Suprapubic skin (tissue), 3 donors: ENCODE results near the gene LDLRAD4.

Experiments used
- EP300 ChIP-seq: sonication (generic); formaldehyde crosslinking; IDR thresholded peaks from one replicate; pipeline ENCODE4 v1.6.1; 2017; ENCODE audit warnings: antibody characterized with exemption
- POLR2A ChIP-seq, 2 donors: fragments of 450-650 bp; IDR thresholded peaks; one replicate each; pipeline ENCODE4 v1.6.1; 2017; ENCODE audit warnings: antibody characterized with exemption in 2 of 2, mild to moderate bottlenecking in 2 of 2, moderate library complexity in 2 of 2
- TF ChIP-seq, protein P1 (sequence below), 2 donors: fragments of 200-600 bp in 1 of 2; fragments of 450-650 bp in 1 of 2; sonication (generic) in 1 of 2; IDR thresholded peaks; one replicate each; pipeline ENCODE4 v1.5.1; 2016 to 2019; ENCODE audit warnings: antibody characterized with exemption in 2 of 2, mild to moderate bottlenecking in 1 of 2, moderate library complexity in 1 of 2

GRCh38 chr18:13635046-13635445 lies 416.5 kb downstream of the LDLRAD4 start:
- TF ChIP-seq, protein P1, sequence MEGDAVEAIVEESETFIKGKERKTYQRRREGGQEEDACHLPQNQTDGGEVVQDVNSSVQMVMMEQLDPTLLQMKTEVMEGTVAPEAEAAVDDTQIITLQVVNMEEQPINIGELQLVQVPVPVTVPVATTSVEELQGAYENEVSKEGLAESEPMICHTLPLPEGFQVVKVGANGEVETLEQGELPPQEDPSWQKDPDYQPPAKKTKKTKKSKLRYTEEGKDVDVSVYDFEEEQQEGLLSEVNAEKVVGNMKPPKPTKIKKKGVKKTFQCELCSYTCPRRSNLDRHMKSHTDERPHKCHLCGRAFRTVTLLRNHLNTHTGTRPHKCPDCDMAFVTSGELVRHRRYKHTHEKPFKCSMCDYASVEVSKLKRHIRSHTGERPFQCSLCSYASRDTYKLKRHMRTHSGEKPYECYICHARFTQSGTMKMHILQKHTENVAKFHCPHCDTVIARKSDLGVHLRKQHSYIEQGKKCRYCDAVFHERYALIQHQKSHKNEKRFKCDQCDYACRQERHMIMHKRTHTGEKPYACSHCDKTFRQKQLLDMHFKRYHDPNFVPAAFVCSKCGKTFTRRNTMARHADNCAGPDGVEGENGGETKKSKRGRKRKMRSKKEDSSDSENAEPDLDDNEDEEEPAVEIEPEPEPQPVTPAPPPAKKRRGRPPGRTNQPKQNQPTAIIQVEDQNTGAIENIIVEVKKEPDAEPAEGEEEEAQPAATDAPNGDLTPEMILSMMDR (IDR thresholded peaks at IDR 0.05): no peak
- TF ChIP-seq EP300 (no peak), POLR2A (IDR thresholded peaks at IDR 0.05) (no peak)
